SH-SY5Y (cell line): Measurements from ENCODE around the gene PDP2.

Experiments
- GATA2 ChIP-seq: IDR thresholded peaks from 2 replicates; pipeline ENCODE4 v1.6.1; 2011; ENCODE audit warnings: mild to moderate bottlenecking, low read depth, low read length
- GATA3 ChIP-seq: IDR thresholded peaks from 2 replicates; pipeline ENCODE4 v1.6.1; 2011; ENCODE audit warnings: low read depth, mild to moderate bottlenecking, low read length, moderate library complexity

DNA sequence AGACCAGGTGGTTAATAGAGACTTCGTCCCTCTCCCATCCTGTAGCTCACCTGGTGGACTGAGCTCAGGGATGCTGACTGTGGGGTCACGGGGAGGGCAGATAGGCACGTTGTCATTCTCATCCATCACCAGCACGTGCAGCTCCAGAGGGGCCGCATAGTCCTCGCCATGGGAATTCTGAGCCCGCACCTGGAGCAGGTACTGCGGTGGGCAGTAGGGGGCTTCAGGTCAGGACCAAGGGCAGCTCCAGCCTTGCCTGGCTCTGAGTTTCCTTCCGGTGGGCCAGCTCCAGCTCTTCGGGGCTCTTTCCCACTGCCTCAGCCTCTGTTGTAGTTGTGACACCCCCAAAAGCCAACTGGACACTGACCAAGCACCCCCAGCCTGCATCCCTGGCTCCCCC is 32.8 kb downstream of the PDP2 start:
- TF ChIP-seq GATA2 (no peak), GATA3 (no peak)
